Nephron (organoid): ENCODE data around the gene PCDH7.

Experiments
- H3K27ac Mint-ChIP-seq, 3 experiments: 2 replicates each; pipeline ENCODE4 v1.8.0; 2020; ENCODE audit warnings: mixed read lengths in 3 of 3, mild to moderate bottlenecking in 2 of 3, moderate library complexity in 1 of 3
- H3K27me3 Mint-ChIP-seq: 2 replicates; pipeline ENCODE4 v1.8.0; 2021; ENCODE audit warnings: low read depth, mild to moderate bottlenecking, moderate library complexity, mixed read lengths
- H3K36me3 Mint-ChIP-seq: 2 replicates; pipeline ENCODE4 v1.8.0; 2020; ENCODE audit warnings: low read depth, mixed read lengths
- H3K4me1 Mint-ChIP-seq: 2 replicates; pipeline ENCODE4 v1.8.0; 2020; ENCODE audit warnings: mixed read lengths
- H3K4me3 Mint-ChIP-seq, 3 experiments: 2 replicates each; pipeline ENCODE4 v1.8.0; 2020; ENCODE audit warnings: mild to moderate bottlenecking in 3 of 3, mixed read lengths in 3 of 3, moderate library complexity in 2 of 3
- H3K9me3 Mint-ChIP-seq: 2 replicates; pipeline ENCODE4 v1.8.0; 2020; ENCODE audit warnings: mixed read lengths
- CTCF ChIP-seq, 3 experiments: fragments of 200-600 bp; sonication (generic); IDR thresholded peaks; one replicate each; pipeline ENCODE4 v1.5.0; 2021; ENCODE audit warnings: antibody characterized with exemption in 3 of 3; ENCODE audit not compliant: unreplicated experiment in 3 of 3

Gene PCDH7, protein sequence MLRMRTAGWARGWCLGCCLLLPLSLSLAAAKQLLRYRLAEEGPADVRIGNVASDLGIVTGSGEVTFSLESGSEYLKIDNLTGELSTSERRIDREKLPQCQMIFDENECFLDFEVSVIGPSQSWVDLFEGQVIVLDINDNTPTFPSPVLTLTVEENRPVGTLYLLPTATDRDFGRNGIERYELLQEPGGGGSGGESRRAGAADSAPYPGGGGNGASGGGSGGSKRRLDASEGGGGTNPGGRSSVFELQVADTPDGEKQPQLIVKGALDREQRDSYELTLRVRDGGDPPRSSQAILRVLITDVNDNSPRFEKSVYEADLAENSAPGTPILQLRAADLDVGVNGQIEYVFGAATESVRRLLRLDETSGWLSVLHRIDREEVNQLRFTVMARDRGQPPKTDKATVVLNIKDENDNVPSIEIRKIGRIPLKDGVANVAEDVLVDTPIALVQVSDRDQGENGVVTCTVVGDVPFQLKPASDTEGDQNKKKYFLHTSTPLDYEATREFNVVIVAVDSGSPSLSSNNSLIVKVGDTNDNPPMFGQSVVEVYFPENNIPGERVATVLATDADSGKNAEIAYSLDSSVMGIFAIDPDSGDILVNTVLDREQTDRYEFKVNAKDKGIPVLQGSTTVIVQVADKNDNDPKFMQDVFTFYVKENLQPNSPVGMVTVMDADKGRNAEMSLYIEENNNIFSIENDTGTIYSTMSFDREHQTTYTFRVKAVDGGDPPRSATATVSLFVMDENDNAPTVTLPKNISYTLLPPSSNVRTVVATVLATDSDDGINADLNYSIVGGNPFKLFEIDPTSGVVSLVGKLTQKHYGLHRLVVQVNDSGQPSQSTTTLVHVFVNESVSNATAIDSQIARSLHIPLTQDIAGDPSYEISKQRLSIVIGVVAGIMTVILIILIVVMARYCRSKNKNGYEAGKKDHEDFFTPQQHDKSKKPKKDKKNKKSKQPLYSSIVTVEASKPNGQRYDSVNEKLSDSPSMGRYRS (N-terminal part only)

GRCh38 chr4:30720021-30720660, at the start of gene PCDH7:
Gene PCDH7, plus strand, starts transcription at chr4:30720369. Its CDS starts 1,054 bp downstream, at chr4:30721423.
- H3K36me3 Mint-ChIP-seq = peaks cover 23% of the 10 kb centered on the region
- peaks cover 26% of the 10 kb centered on the region for H3K4me1 Mint-ChIP-seq
- H3K27ac Mint-ChIP-seq = peak within 1 kb of the TSS; percentile 90 to 92 (median 90)
- peak within 1 kb of the TSS; percentile 88 to 98 (median 92) for H3K4me3 Mint-ChIP-seq
- H3K27me3 Mint-ChIP-seq = peaks cover 27% of the 10 kb centered on the region
- no peaks in the 10 kb centered on the region for H3K9me3 Mint-ChIP-seq
- no peak for TF ChIP-seq CTCF (IDR thresholded peaks at IDR 0.05; ENCODE audit: unreplicated experiment in 3 of 3)

- Mint-ChIP-seq H3K9me3 (peaks cover 5% of the 10 kb centered on the region), H3K27ac (no peak overlapping the region), H3K36me3 (no peaks in the 10 kb centered on the region), H3K27me3 (no peaks in the 10 kb centered on the region), H3K4me1 (no peaks in the 10 kb centered on the region), H3K4me3 (no peak overlapping the region)
- TF ChIP-seq CTCF (IDR thresholded peaks at IDR 0.05; ENCODE audit: unreplicated experiment in 3 of 3) = no peak
Observed at GRCh38 chr4:30671926-30672448, 48.2 kb upstream of the PCDH7 start.

DNA sequence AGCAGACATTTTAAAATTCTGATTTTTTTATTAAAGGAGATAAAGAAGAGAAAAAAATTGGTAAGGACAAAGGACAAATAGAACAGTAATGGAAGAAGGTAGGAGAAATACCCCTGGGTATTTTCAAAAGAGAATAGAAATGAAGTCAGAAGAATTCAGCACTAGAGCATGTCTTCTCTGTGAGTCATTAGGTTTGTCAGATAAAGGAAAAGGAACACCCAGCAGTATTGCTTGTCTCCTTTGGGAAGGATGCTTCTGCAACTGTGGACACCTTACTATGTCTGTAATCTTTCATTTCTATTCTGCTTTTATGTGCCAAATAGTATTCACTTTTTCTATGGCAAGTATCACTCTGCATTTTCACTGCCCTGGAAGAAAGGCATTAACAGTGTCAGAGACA, 24.0 kb upstream of the PCDH7 start:
- Mint-ChIP-seq H3K4me3 (no peak overlapping the region), H3K27ac (no peak overlapping the region), H3K36me3 (no peaks in the 10 kb centered on the region), H3K9me3 (no peaks in the 10 kb centered on the region), H3K4me1 (no peaks in the 10 kb centered on the region), H3K27me3 (no peaks in the 10 kb centered on the region)
- TF ChIP-seq CTCF (IDR thresholded peaks at IDR 0.05; ENCODE audit: unreplicated experiment in 3 of 3) = no peak

GRCh38 chr4:30714408-30715031, 5.6 kb upstream of the PCDH7 start:
- H3K4me3 Mint-ChIP-seq = no peak overlapping the region
- no peaks in the 10 kb centered on the region for H3K27me3 Mint-ChIP-seq
- TF ChIP-seq CTCF (IDR thresholded peaks at IDR 0.05; ENCODE audit: unreplicated experiment in 3 of 3) = peak; percentile 73 to 80 (median 78)
- peaks cover 15% of the 10 kb centered on the region for H3K9me3 Mint-ChIP-seq
- H3K27ac Mint-ChIP-seq = no peak overlapping the region
- no peaks in the 10 kb centered on the region for H3K36me3 Mint-ChIP-seq
- H3K4me1 Mint-ChIP-seq = peaks cover 5% of the 10 kb centered on the region

DNA sequence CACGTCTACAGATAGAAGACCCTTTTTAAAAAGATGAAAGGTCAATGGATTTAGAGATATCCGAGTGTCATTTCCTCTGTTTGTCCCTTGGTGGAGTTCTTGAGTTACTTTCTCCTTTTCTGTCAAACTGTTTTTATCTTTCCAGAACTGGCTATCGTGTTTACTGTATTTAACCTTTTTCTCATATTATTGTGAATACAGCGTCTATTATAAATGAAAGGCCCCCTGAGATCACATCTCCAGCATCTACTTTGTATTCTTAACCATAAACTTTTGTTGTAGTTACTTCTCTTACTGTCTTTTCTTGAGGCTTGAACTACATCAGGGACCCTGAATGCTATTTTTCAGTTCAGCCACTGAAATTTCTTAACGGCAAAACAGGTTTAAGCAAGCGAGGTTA, 4.0 kb upstream of the PCDH7 start:
- peak; percentile 51 to 68 (median 56) for TF ChIP-seq CTCF (IDR thresholded peaks at IDR 0.05; ENCODE audit: unreplicated experiment in 3 of 3)
- Mint-ChIP-seq H3K4me1 (peaks cover 9% of the 10 kb centered on the region), H3K4me3 (peak overlapping the region; percentile 88 to 98 (median 92))

More for the DNA sequence above, 4.0 kb upstream of the PCDH7 start:
- Mint-ChIP-seq H3K9me3 (peaks cover 2% of the 10 kb centered on the region), H3K27ac (peak overlapping the region; percentile 90 to 93 (median 92)), H3K27me3 (peaks cover 8% of the 10 kb centered on the region), H3K36me3 (peaks cover 3% of the 10 kb centered on the region)
